DMS53 treated with DMSO at 0.1 percent for 48 hours (cell line): ENCODE data around the gene ZFYVE27.
A peak's percentile ranks its signal among the peaks of the same experiment; 100 is the strongest.

ENCODE experiments used
- DNase-seq: peaks from one replicate; lab custom pipeline; 2025; ENCODE audit not compliant: unreplicated experiment; lab: John Stamatoyannopoulos, UW

Gene ZFYVE27

DNA sequence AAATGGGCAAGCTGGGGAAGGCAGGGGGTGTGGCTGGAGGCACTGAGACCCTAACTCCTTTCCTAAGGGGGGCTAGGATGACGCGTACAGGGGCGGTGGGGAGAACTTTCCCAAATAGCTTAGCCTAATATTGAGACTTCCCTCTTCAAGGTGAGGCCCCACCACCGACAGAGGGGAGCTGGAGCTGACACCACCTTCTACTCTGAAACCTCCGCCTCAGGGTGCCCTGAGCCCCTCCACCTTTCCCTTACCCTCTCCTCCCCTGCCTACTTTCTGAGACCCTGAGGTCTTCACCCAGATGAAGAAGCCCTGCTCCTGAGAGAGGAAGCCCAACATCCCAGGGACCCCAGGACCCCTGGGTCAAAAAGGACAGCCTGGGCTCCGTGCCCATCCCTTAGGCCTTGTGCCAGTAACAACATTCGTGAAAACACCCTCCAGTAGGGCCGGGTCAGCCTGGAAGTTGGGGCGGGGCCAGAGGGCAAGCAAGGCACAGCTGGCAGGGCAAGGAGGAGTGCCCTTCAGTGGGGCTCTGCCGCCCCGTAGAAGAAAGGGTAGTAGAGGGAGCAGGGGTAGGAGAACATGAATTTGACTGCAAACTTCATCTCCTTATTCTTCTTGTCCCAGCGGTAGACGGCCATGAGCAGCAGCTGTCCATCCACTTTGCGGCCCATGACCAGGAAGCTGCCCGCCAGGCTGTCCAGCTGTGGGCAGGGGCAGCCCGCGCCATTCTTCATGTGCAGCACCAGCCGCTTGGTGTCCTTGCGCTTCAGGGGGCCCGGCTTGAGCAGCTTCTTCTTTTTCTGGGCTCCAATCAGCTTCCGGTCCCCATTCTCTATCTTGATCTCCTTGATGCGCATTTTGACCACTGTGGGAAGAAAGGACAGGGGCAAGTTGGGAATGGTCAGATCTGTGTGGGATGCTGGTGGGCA lies 30.3 kb downstream of the ZFYVE27 start:
- no peak for DNase-seq

DNA sequence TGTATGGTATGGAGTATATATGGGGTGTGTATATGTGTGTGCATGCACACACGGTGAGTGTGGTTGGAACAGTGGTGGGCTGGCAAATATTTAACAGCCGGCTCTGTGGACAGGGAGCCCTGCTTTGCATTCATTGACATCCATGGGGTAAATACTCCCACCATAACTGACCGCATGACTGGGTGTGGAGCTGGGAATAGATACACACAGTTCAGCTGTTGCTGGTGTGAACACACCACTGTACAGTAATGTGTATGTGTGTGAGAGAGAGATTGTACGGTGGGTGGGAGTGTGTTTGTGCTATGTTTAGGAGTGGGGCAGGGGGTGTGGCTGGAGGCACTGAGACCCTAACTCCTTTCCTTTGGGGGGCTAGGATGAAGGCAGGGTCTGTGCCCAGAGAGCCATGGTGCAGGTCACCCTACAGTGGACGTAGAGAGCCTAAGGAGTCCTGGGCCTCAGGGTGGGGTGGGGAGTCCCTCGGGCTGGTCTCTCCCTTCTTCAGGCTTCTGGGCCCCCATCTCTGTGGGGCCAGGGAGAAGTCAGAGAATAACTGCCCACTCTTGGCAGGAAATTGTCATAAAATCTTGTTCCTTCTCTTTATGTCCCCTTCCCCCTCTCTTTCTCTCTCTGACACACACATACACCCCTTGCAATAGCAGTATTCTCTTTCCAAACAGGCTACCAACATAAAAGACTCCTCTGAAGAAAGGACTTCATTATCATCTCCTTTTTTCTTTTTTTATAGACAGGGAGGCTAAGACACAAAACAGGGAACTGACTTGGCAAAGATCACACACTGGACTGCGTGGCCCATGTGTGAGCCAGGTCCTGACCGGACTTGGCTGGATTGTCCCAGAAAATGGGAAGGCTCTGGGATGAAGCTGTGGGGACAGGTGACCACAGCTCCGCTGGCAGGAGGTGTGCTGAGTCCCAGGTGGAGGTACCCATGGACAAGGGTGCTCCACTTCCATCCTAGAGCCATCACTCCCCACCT lies 31.7 kb downstream of the ZFYVE27 start:
- DNase-seq, result no peak

DNA sequence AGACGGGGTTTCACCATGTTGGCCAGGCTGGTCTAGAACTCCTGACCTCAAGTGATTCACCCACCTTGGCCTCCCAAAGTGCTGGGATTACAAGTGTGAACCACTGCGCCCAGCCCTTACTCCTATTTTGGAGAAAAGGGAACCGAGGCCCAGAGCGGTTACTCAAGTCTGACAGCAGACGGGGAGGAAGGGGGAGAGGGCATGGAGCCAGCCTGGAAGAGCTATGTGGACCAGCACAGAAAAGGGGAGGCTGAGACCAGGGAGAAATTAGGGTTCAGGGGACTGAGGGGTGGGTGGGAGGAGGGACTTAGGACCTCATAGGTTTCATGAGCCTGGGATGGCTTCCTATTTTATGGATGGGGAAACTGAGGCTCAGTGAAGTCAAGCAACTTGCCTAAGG lies 33.3 kb downstream of the ZFYVE27 start:
- DNase-seq, result no peak

DNA sequence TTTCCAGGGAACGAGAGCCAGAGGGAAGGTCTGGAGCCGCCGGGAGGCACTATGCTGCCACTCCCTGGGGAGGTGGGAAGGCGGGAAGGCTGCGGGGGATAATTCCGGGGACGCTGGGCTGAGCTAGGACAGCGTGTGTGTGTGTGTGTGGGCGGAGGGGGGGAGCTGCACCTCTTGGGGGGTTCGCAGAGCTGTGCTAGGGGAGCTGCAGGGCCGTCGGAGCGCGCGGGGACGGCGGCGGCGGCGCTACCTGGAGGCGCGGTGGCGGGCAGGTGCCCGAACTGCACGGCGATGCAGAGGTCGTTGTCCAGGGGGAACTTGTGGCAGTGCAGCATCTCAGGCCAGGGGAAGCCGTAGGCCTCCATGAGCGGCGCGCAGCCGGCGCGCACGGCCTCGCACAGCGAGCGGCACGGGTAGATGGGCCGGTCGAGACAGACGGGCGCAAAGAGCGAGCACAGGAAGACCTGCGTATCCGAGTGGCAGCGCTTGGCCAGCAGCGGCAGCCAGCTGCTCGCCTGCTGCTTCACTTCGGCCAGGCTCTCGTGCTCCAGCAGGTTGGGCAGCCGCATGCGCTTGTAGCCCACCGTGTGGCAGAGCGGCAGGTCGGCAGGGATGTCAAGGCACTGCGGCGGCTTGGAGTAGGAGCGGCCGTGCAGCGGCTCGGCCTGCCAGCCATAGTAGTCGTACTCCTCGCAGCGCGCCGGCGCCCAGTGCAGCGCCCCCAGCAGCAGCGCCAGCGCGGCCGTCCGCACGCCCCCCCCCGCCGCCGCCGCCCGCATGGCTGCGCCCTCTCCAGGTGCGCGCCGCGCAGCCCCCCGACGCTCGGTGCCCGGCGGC lies 34.3 kb downstream of the ZFYVE27 start:
- DNase-seq, result peak; percentile 24

GRCh38 chr10:97771913-97772823 lies 35.2 kb downstream of the ZFYVE27 start, which contains the start of gene SFRP5:
TSS of gene SFRP5 (minus strand) at chr10:97771999. CDS start at chr10:97771833, 166 bp downstream.
- no peak for DNase-seq

- no peak for DNase-seq
These were observed 36.2 kb downstream of the ZFYVE27 start for GRCh38 chr10:97773096-97773495.

GRCh38 chr10:97774811-97775294 lies 37.9 kb downstream of the ZFYVE27 start:
- peak; percentile 31 for DNase-seq

DNA sequence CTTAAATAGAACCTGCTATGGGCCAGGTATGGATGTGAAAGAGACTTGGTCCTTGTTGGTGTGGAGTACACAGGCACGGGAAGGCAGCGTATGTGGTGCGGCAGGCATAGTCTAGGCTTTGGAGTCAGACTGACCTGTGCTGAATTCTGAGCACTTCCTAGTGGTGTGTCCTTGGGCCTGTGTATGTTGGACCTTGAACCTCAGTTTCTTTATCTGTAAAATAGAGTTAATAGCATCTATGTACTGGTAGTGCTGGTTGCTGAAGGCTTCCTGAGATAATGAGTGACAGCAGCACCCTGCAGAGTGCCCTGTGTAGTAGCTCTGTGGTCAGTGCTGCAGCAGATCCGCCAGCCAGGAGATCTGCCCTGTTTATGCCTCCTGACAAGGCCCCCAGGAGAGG lies 40.2 kb downstream of the ZFYVE27 start:
- DNase-seq, result no peak

- no peak for DNase-seq
These were observed 41.7 kb downstream of the ZFYVE27 start for GRCh38 chr10:97778452-97779302.

DNA sequence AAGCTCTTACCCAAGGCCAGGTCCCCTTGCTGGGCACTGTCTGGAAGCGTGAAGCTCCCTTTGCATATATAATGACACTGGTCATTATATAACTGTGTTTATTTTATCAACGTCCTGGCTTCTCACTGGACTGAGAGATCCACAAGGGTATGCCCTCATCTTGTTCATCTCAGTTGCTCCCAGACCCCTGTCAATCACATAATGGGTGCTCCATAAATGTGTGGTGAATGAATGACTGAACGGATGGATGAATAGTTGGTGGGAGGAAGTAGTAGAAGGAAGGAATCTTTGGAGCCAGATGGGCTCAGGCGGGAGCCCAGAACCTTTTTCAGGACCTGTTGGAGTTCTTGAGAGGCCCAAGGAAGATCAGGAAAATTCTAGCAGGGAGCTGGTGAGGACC lies 42.6 kb downstream of the ZFYVE27 start:
- no peak for DNase-seq

DNA sequence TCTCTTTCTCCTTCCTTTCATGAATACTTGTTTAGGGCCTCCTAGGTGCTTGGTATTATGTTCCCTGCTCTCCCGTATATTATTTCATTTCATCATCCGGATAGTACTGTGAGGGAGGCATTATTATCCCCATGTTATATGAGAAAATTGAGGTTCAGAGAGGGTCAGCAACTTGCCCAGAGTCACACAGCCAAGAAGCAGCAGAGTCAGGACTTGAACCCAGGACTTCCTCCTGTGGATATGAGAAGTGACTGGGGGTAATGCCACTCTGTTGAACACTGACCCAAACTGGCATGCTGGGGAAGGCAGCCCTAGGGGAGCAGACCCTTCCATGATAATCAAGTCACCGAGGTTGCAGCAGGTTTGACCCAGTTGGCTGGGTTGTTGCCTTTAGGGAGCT lies 43.0 kb downstream of the ZFYVE27 start:
- DNase-seq, result no peak

GRCh38 chr10:97780841-97781617 lies 44.1 kb downstream of the ZFYVE27 start:
- no peak for DNase-seq

DNA sequence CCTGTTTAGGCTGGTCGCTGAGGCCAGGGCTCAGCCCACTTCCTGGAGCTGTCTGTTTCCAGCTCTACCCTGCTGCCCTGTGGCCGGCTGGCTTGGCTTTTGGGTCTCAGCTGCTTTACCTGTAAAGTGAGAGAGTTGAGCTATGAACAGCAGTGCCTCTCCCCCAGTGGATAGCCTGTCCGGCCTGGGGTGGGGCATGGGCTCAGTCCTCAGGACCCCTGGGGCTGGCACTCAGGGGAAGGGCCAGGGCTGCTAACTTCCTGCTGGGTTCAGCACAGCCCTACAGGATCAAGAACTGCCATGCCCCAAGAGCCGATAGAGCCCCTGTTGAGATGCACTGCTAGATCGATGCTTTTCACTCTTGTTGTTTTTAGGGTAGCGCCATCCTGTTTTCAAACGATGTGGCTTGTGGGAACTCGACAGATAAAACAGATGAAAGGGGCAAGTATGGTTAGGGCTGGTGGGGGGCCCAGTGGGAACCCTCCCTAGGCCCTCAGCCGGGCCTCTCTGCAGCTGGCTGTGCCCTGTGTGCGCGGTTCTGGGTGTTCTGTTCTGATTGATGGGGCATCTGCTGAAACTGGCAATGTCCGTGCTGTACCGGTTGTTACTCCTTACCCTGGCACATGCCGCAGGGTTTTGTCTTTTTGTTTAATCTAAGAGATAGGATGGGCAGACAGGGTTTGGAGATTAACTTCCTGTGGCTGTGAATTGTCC lies 44.8 kb downstream of the ZFYVE27 start:
- no peak for DNase-seq

GRCh38 chr10:97782455-97783228 lies 45.7 kb downstream of the ZFYVE27 start:
- no peak for DNase-seq

DNA sequence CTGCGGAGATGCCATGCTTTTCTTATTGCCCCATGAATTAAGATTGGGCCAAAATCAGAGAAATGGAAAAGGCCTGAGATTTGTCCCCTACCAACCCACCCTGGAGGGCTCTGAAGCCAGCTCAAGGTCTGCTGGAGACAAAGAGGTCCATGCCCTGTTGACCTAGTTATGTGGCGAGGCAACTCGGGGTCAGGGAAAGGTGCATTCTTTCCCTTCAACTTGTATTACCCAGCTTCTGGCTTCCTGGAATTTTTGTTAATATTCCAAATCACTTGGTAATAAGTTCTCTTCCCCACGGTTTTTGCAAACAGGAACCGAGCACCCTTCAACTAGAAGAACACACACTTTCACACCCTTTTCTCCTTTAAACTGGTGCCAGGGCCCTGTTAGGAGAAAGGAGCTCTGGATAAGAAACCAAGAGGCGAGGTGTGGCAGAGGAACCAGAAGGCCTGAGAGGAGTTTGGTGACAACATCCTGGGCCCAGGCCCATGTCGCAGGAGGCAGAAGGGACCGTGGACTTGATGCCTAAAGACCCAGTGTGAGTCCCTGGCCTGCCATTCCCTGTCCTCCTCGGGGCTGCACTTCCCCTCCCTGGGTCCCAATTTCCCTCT lies 47.4 kb downstream of the ZFYVE27 start:
- no peak for DNase-seq

DNA sequence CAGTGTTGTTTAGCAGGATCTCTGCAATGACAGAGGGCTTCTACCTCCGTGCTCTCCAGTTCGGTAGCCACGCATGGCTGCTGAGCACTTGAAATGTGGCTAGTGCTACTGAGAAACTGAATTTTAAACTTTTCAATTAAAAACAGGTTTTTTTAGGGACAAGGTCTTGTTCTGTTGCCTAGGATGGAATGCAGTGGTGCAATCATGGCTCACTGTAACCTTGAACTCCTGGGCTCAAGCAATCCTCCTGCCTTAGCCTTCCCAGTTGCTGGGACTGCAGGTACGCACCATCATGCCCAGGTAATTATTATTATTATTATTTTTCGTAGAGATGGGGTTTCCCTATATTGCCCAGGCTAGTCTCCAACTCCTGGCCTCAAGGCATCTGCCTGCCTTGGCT lies 48.3 kb downstream of the ZFYVE27 start:
- DNase-seq, result no peak
